ENCODE results near the gene COG2.
"Not testable (repeated sequence)": the region's sequence is repeated elsewhere in the genome, so short reads cannot be mapped to it uniquely, and the experiment has no call there.

COG2 gene

GRCh38 chr1:230624097-230624713 lies 18.1 kb upstream of the COG2 start:
- in situ Hi-C loops (cut with MboI; ENCODE audit: low sequenced_read_pairs), result no loop called here

GRCh38 chr1:230626232-230626631 lies 16.0 kb upstream of the COG2 start:
- in situ Hi-C loops (cut with MboI; ENCODE audit: low sequenced_read_pairs), result no loop called here

GRCh38 chr1:230627767-230628166 lies 14.5 kb upstream of the COG2 start:
- in situ Hi-C loops (cut with MboI; ENCODE audit: low sequenced_read_pairs), result no loop called here

- in situ Hi-C loops (cut with MboI; ENCODE audit: low sequenced_read_pairs), result no loop called here
These were observed 12.8 kb upstream of the COG2 start for GRCh38 chr1:230629511-230629910.

GRCh38 chr1:230631477-230631876 lies 10.8 kb upstream of the COG2 start:
- in situ Hi-C loops (cut with MboI; ENCODE audit: low sequenced_read_pairs), result no loop called here

GRCh38 chr1:230632273-230632873 lies 9.9 kb upstream of the COG2 start:
- in situ Hi-C loops (cut with MboI; ENCODE audit: low sequenced_read_pairs), result no loop called here

GRCh38 chr1:230633469-230633868 lies 8.8 kb upstream of the COG2 start:
- in situ Hi-C loops (cut with MboI; ENCODE audit: low sequenced_read_pairs), result no loop called here

GRCh38 chr1:230634384-230634783 lies 7.9 kb upstream of the COG2 start:
- in situ Hi-C loops (cut with MboI; ENCODE audit: low sequenced_read_pairs), result no loop called here

- in situ Hi-C loops (cut with MboI; ENCODE audit: low sequenced_read_pairs), result no loop called here
These were observed 5.6 kb upstream of the COG2 start for GRCh38 chr1:230636575-230637148.

- in situ Hi-C loops (cut with MboI; ENCODE audit: low sequenced_read_pairs), result no loop called here
These were observed 2.5 kb upstream of the COG2 start for GRCh38 chr1:230639714-230640209.

GRCh38 chr1:230641346-230641745 lies 935 bp upstream of the COG2 start:
- in situ Hi-C loops (cut with MboI; ENCODE audit: low sequenced_read_pairs), result no loop called here

GRCh38 chr1:230641900-230642262 lies 400 bp upstream of the COG2 start:
- in situ Hi-C loops (cut with MboI; ENCODE audit: low sequenced_read_pairs), result no loop called here

GRCh38 chr1:230643908-230644307 lies 1.6 kb downstream of the COG2 start:
- in situ Hi-C loops (cut with MboI; ENCODE audit: low sequenced_read_pairs), result no loop called here

- in situ Hi-C loops (cut with MboI; ENCODE audit: low sequenced_read_pairs), result no loop called here
These were observed 4.5 kb downstream of the COG2 start for GRCh38 chr1:230646710-230647302.

- in situ Hi-C loops (cut with MboI; ENCODE audit: low sequenced_read_pairs), result no loop called here
These were observed 5.0 kb downstream of the COG2 start for GRCh38 chr1:230647321-230647720.

- in situ Hi-C loops (cut with MboI; ENCODE audit: low sequenced_read_pairs), result no loop called here
These were observed 5.8 kb downstream of the COG2 start for GRCh38 chr1:230648114-230648513.

GRCh38 chr1:230650300-230650699 lies 8.0 kb downstream of the COG2 start:
- in situ Hi-C loops (cut with MboI; ENCODE audit: low sequenced_read_pairs), result no loop called here

GRCh38 chr1:230651235-230651634 lies 9.0 kb downstream of the COG2 start:
- in situ Hi-C loops (cut with MboI; ENCODE audit: low sequenced_read_pairs), result no loop called here

- in situ Hi-C loops (cut with MboI; ENCODE audit: low sequenced_read_pairs), result not testable (repeated sequence)
These were observed 14.4 kb downstream of the COG2 start for GRCh38 chr1:230656719-230657118.

GRCh38 chr1:230658103-230658502 lies 15.8 kb downstream of the COG2 start:
- in situ Hi-C loops (cut with MboI; ENCODE audit: low sequenced_read_pairs), result not testable (repeated sequence)

- in situ Hi-C loops (cut with MboI; ENCODE audit: low sequenced_read_pairs), result no loop called here
These were observed 16.4 kb downstream of the COG2 start for GRCh38 chr1:230658691-230659090.

GRCh38 chr1:230661976-230662375 lies 19.7 kb downstream of the COG2 start:
- in situ Hi-C loops (cut with MboI; ENCODE audit: low sequenced_read_pairs), result no loop called here
